Neural progenitor cell (in vitro differentiated cells): ENCODE measurements around the gene FIBCD1. TPM values are rescaled to one million over a fixed set of nuclear protein-coding genes. Genes with fewer than 3 reads are reported as not detected.

Experiments used
- DNase-seq: peaks from one replicate; pipeline ENCODE4 v3.0.0-alpha.2; 2016; ENCODE audit warnings: low spot score
- H2AFZ ChIP-seq: fragments of 200-600 bp; sonication (generic); replicated peaks from 2 replicates; pipeline ENCODE4 v1.6.1; 2016; ENCODE audit warnings: antibody characterized with exemption
- H3F3A ChIP-seq: fragments of 200-600 bp; sonication (generic); 2 replicates; pipeline ENCODE4 v1.6.1; 2016; ENCODE audit warnings: antibody characterized with exemption, low read depth
- H3K27ac ChIP-seq: fragments of 200-600 bp; sonication (generic); 2 replicates; pipeline ENCODE4 v1.5.1; 2016; ENCODE audit warnings: mild to moderate bottlenecking
- H3K27me3 ChIP-seq: fragments of 200-600 bp; sonication (generic); 2 replicates; pipeline ENCODE4 v1.6.1; 2016; ENCODE audit warnings: mild to moderate bottlenecking, moderate library complexity
- H3K36me3 ChIP-seq: fragments of 200-600 bp; sonication (generic); 2 replicates; pipeline ENCODE4 v1.5.1; 2016
- H3K4me1 ChIP-seq: fragments of 200-600 bp; sonication (generic); 2 replicates; pipeline ENCODE4 v1.6.1; 2016; ENCODE audit warnings: mixed run types
- H3K4me2 ChIP-seq: fragments of 200-600 bp; sonication (generic); 2 replicates; pipeline ENCODE4 v1.6.1; 2016
- H3K4me3 ChIP-seq: fragments of 200-600 bp; sonication (generic); 2 replicates; pipeline ENCODE4 v1.5.1; 2016
- H3K79me2 ChIP-seq: fragments of 200-600 bp; sonication (generic); 2 replicates; pipeline ENCODE4 v1.6.1; 2016; ENCODE audit warnings: low read depth
- H3K9ac ChIP-seq: fragments of 200-600 bp; sonication (generic); 2 replicates; pipeline ENCODE4 v1.6.1; 2016
- H3K9me3 ChIP-seq: fragments of 200-600 bp; sonication (generic); 2 replicates; pipeline ENCODE4 v1.5.1; 2016; ENCODE audit warnings: low read depth
- H4K20me1 ChIP-seq: fragments of 200-600 bp; sonication (generic); 2 replicates; pipeline ENCODE4 v1.6.1; 2016; ENCODE audit warnings: low read depth
- H3K27ac Mint-ChIP-seq: 3 replicates; pipeline ENCODE4 v1.8.0; 2021; ENCODE audit warnings: mixed read lengths
- H3K27me3 Mint-ChIP-seq: 2 replicates; pipeline ENCODE4 v1.8.0; 2022; ENCODE audit warnings: low read depth, mild to moderate bottlenecking, inconsistent platforms, moderate library complexity, mixed read lengths; ENCODE audit not compliant: insufficient read depth
- H3K36me3 Mint-ChIP-seq: 3 replicates; pipeline ENCODE4 v1.8.0; 2021; ENCODE audit warnings: mixed read lengths
- H3K4me1 Mint-ChIP-seq: 3 replicates; pipeline ENCODE4 v1.8.0; 2021; ENCODE audit warnings: mixed read lengths
- H3K4me3 Mint-ChIP-seq: 3 replicates; pipeline ENCODE4 v1.8.0; 2021; ENCODE audit warnings: mild to moderate bottlenecking, moderate library complexity, mixed read lengths
- H3K9me3 Mint-ChIP-seq: 3 replicates; pipeline ENCODE4 v1.8.0; 2020; ENCODE audit warnings: mixed read lengths
- EZH2 ChIP-seq: fragments of 200-600 bp; sonication (generic); IDR thresholded peaks from 2 replicates; pipeline ENCODE4 v1.6.1; 2017; ENCODE audit warnings: antibody characterized with exemption, mild to moderate bottlenecking, moderate library complexity
- EZH2phosphoT487 ChIP-seq: fragments of 200-600 bp; sonication (generic); IDR thresholded peaks from 2 replicates; pipeline ENCODE4 v1.6.1; 2017; ENCODE audit warnings: antibody characterized with exemption
- total RNA-seq: library from RNA; depleted of rRNA; stranded (reverse); fragments of >200 nt; gene quantifications from 2 replicates; pipeline ENCODE4 v1.2.3, GENCODE V29; 2015; ENCODE audit warnings: low replicate concordance
- TF ChIP-seq, protein P1 (sequence below): fragments of 200-600 bp; sonication (generic); IDR thresholded peaks from 2 replicates; pipeline ENCODE4 v1.5.1; 2017; ENCODE audit warnings: antibody characterized with exemption, mild to moderate bottlenecking

The FIBCD1 gene
- total RNA-seq, 1 donor from 2014 or later: 1.8 TPM

GRCh38 chr9:130975932-130976841 lies 37.1 kb upstream of the FIBCD1 start:
- Mint-ChIP-seq H3K27me3 (peaks cover 10% of the 10 kb centered on the region), H3K36me3 (no peaks in the 10 kb centered on the region), H3K4me3 (no peak overlapping the region), H3K9me3 (no peaks in the 10 kb centered on the region), H3K27ac (no peak overlapping the region), H3K4me1 (peaks cover 44% of the 10 kb centered on the region)
- Histone ChIP-seq H3K79me2 (no peaks in the 10 kb centered on the region), H3K27ac (no peak overlapping the region), H3K4me1 (peaks cover 6% of the 10 kb centered on the region), H4K20me1 (no peaks in the 10 kb centered on the region), H3K27me3 (no peaks in the 10 kb centered on the region), H3K4me3 (no peak overlapping the region), H2AFZ (no peak overlapping the region), H3K9ac (no peak overlapping the region), H3K36me3 (no peaks in the 10 kb centered on the region), H3F3A (peaks cover 17% of the 10 kb centered on the region), H3K4me2 (no peak overlapping the region), H3K9me3 (no peaks in the 10 kb centered on the region)
- TF ChIP-seq, protein P1, sequence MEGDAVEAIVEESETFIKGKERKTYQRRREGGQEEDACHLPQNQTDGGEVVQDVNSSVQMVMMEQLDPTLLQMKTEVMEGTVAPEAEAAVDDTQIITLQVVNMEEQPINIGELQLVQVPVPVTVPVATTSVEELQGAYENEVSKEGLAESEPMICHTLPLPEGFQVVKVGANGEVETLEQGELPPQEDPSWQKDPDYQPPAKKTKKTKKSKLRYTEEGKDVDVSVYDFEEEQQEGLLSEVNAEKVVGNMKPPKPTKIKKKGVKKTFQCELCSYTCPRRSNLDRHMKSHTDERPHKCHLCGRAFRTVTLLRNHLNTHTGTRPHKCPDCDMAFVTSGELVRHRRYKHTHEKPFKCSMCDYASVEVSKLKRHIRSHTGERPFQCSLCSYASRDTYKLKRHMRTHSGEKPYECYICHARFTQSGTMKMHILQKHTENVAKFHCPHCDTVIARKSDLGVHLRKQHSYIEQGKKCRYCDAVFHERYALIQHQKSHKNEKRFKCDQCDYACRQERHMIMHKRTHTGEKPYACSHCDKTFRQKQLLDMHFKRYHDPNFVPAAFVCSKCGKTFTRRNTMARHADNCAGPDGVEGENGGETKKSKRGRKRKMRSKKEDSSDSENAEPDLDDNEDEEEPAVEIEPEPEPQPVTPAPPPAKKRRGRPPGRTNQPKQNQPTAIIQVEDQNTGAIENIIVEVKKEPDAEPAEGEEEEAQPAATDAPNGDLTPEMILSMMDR: no peak
- no peak for TF ChIP-seq EZH2phosphoT487
- TF ChIP-seq EZH2: no peak
- no peak for DNase-seq

DNA sequence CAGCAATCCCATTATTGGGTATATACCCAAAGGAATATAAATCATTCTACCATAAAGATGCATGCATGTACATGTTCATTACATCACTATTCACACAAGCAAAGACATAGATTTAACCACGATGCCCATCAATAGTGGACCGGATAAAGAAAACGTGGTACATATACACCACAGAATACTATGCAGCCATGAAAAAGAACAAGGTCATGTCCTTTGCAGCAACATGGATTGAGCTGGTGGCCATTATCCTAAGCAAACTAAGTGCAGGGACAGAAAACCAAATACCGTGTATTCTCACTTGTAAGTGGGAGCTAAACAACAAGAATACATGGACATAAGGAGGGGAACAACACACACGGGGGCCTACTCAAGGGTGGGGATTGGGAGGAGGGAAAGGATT lies 36.1 kb upstream of the FIBCD1 start:
- DNase-seq: no peak
- Mint-ChIP-seq H3K4me3 (peak overlapping the region; percentile 42), H3K9me3 (no peaks in the 10 kb centered on the region), H3K27me3 (peaks cover 11% of the 10 kb centered on the region), H3K27ac (no peak overlapping the region), H3K4me1 (peaks cover 39% of the 10 kb centered on the region), H3K36me3 (no peaks in the 10 kb centered on the region)
- Histone ChIP-seq H3F3A (peaks cover 17% of the 10 kb centered on the region), H3K79me2 (no peaks in the 10 kb centered on the region), H3K4me2 (no peak overlapping the region), H4K20me1 (no peaks in the 10 kb centered on the region), H3K27ac (no peak overlapping the region), H2AFZ (no peak overlapping the region), H3K4me3 (no peak overlapping the region), H3K9ac (no peak overlapping the region), H3K9me3 (no peaks in the 10 kb centered on the region), H3K4me1 (peaks cover 6% of the 10 kb centered on the region), H3K27me3 (no peaks in the 10 kb centered on the region), H3K36me3 (no peaks in the 10 kb centered on the region)
- TF ChIP-seq, protein P1: no peak
- no peak for TF ChIP-seq EZH2phosphoT487
- TF ChIP-seq EZH2: no peak

DNA sequence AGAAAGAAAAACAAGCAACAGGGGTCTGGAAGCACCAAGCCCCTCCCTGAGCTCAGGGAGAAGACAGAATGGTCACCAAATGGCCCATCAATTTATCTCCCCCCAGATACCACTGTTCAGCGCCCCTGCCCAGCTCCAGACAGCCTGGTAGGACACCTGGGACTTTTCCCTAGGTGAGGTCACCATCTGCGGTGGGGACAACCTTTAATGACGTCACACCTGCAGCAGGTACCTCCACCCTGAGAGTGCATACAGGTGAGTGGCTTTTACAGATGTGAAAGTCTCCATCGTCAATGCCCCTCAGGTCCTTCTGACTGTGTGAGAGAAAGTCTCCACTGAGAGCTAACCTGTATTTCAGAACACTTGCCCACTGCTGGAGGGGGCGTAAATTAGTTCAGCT lies 35.6 kb upstream of the FIBCD1 start:
- H3K4me3 ChIP-seq: no peak overlapping the region

More for the DNA sequence above, 35.6 kb upstream of the FIBCD1 start:
- Histone ChIP-seq H3K9me3 (no peaks in the 10 kb centered on the region), H4K20me1 (no peaks in the 10 kb centered on the region), H3K79me2 (no peaks in the 10 kb centered on the region), H2AFZ (no peak overlapping the region), H3F3A (peaks cover 17% of the 10 kb centered on the region), H3K9ac (no peak overlapping the region), H3K4me1 (peaks cover 6% of the 10 kb centered on the region), H3K4me2 (no peak overlapping the region), H3K27me3 (no peaks in the 10 kb centered on the region), H3K36me3 (no peaks in the 10 kb centered on the region), H3K27ac (no peak overlapping the region)
- no peaks in the 10 kb centered on the region for H3K36me3 Mint-ChIP-seq
- H3K4me1 Mint-ChIP-seq: peaks cover 38% of the 10 kb centered on the region
- no peak for TF ChIP-seq EZH2
- no peak for TF ChIP-seq EZH2phosphoT487
- H3K27ac Mint-ChIP-seq: no peak overlapping the region
- H3K4me3 Mint-ChIP-seq: peak overlapping the region; percentile 42
- no peaks in the 10 kb centered on the region for H3K9me3 Mint-ChIP-seq
- H3K27me3 Mint-ChIP-seq: peaks cover 11% of the 10 kb centered on the region
- no peak for DNase-seq
